ENCODE data around the gene PFKFB3. TPM values are rescaled to one million over a fixed set of nuclear protein-coding genes. Genes with fewer than 3 reads are reported as not detected.
"Not testable (repeated sequence)": the region's sequence is repeated elsewhere in the genome, so short reads cannot be mapped to it uniquely, and the experiment has no call there.

The PFKFB3 gene
- total and polyA plus RNA-seq, 9 donors: 15.3 to 60.8 (median 40.2) TPM

DNA sequence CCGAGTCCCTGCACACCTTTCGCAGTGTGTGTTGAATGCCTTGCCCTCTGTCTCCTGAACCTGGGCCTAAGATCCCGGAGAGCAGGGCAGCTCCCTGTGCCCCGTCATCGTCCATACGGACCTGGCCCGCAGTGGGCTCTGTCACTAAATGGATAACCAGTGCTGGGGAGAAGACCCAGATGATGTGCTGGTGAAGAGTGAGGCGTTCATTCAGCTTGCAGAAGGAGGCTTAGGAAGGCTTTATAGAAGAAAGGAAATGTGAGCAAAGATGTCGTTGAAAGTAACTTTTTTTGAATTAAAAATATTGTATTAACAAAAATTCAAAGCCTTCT, 34.4 kb downstream of the PFKFB3 start:
- TF ChIP-seq, protein P1, sequence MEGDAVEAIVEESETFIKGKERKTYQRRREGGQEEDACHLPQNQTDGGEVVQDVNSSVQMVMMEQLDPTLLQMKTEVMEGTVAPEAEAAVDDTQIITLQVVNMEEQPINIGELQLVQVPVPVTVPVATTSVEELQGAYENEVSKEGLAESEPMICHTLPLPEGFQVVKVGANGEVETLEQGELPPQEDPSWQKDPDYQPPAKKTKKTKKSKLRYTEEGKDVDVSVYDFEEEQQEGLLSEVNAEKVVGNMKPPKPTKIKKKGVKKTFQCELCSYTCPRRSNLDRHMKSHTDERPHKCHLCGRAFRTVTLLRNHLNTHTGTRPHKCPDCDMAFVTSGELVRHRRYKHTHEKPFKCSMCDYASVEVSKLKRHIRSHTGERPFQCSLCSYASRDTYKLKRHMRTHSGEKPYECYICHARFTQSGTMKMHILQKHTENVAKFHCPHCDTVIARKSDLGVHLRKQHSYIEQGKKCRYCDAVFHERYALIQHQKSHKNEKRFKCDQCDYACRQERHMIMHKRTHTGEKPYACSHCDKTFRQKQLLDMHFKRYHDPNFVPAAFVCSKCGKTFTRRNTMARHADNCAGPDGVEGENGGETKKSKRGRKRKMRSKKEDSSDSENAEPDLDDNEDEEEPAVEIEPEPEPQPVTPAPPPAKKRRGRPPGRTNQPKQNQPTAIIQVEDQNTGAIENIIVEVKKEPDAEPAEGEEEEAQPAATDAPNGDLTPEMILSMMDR (IDR thresholded peaks at IDR 0.05): no peak
- TF ChIP-seq EP300 (IDR thresholded peaks at IDR 0.05) (no peak), POLR2A (IDR thresholded peaks at IDR 0.05) (no peak)
- intact Hi-C loops (cut with DNase I): no loop called here
- no peaks in the 10 kb centered on the region for H3K4me1 ChIP-seq (ENCODE audit: insufficient read depth)
- H3K36me3 ChIP-seq: no peaks in the 10 kb centered on the region
- 91 to 96% (median 94%) methylated on average over 9 of the region's 9 CpGs for WGBS, 3 donors
- no peak overlapping the region for H3K4me3 ChIP-seq
- DNase-seq: no peak
- no peak overlapping the region for H3K27ac ChIP-seq
- no peaks in the 10 kb centered on the region for H3K9me3 ChIP-seq
- H3K27me3 ChIP-seq: no peaks in the 10 kb centered on the region

DNA sequence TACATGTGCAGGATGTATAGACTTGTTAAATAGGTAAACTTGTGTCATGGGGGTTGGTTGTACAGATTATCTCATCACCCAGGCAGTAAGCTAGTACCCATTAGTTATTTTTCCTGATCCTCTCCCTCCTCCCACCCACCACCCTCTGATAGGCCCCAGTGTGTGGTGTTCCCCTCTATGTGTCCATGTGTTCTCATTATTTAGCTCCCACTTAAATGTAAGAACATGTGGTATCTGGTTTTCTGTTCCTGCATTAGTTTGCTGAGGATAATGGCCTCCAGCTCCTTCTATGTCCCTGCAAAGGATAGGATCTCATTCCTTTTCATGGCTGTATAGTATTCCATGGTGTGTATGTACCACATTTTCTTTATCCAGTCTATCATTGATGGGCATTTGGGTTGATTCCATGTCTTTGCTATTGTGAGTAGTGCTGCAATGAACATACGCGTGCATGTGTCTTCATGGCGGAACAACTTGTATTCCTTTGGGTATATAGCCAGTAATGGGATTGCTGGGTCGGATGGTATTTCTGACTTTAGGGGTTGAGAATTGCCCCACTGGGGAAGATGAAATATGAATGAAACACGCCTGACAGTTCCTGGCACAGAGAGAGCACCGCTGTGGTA, 36.0 kb downstream of the PFKFB3 start:
- H3K4me3 ChIP-seq; H3K27me3 ChIP-seq; intact Hi-C loops (cut with DNase I); H3K4me1 ChIP-seq (ENCODE audit: insufficient read depth); H3K9me3 ChIP-seq; H3K27ac ChIP-seq; DNase-seq; H3K36me3 ChIP-seq: not testable (repeated sequence)
- WGBS, 3 donors: 84 to 88% (median 84%) methylated on average over 6 of the region's 6 CpGs

DNA sequence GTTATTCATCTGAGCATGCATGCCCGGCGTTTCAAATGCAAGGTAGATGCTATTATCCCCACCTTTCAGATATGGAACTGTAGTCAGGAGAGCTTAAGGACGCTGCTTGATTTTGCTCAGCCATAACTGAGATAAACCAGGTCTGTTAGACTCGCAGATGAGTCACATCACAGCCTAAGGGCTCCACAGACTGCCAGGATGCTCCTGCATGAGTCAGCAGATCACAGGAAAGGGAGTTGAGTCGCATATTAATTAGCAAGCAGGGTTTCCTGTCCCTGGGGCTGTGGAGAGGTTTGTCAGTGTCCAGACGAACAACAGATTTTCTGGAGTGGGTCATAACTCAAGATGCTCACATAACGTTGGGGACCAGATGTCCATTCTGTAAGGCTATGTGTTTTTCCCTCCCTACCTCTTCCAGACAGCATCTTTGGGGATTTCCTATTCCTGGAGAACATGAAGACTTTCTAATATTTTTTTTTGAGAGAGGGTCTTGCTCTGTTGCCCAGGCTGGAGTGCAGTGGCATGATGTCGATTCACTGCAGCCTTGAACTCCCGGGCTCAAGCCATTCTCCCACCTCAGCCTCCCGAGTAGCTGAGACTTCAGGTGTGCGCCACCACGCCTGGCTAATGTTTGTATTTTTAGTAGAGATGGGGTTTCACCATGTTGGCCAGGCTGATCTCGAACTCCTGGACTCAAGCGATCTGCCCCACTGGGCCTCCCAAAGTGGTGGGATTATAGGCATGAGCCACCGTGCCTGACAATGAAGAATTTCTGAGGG, 36.7 kb downstream of the PFKFB3 start:
- peak in 2 of 5 donors; percentile 42 to 49 for DNase-seq
- Histone ChIP-seq H3K4me1 (ENCODE audit: insufficient read depth) (no peaks in the 10 kb centered on the region), H3K27me3 (no peaks in the 10 kb centered on the region), H3K4me3 (no peak overlapping the region), H3K9me3 (no peaks in the 10 kb centered on the region), H3K27ac (no peak overlapping the region), H3K36me3 (no peaks in the 10 kb centered on the region)
- no peak for TF ChIP-seq POLR2A (IDR thresholded peaks at IDR 0.05)
- TF ChIP-seq EP300 (IDR thresholded peaks at IDR 0.05): no peak
- TF ChIP-seq, protein P1 (IDR thresholded peaks at IDR 0.05): no peak
- 54 to 57% (median 57%) methylated on average over 15 of the region's 15 CpGs for WGBS, 3 donors
- intact Hi-C loops (cut with DNase I): no loop called here

DNA sequence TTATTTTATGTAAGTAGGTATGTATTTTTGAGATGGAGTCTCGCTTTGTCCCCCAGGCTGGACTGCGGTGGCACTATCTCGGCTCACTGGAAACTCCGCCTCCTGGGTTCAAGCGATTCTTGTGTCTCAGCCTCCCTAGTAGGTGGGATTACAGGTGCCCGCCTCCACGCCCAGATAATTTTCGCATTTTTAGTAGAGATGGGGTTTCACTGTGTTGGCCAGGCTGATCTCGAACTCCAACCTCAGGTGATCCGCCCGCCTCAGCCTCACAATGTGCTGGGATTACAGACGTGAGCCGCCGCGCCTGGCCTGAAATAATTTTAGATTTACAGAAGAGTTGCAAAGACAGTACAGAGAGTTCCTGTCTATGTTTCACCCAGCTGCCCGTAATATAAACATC, 37.5 kb downstream of the PFKFB3 start:
- Histone ChIP-seq H3K27me3 (no peaks in the 10 kb centered on the region), H3K27ac (no peak overlapping the region), H3K4me1 (ENCODE audit: insufficient read depth) (no peaks in the 10 kb centered on the region), H3K4me3 (no peak overlapping the region), H3K9me3 (no peaks in the 10 kb centered on the region), H3K36me3 (no peaks in the 10 kb centered on the region)
- TF ChIP-seq POLR2A (IDR thresholded peaks at IDR 0.05) (no peak), EP300 (IDR thresholded peaks at IDR 0.05) (no peak)
- TF ChIP-seq, protein P1 (IDR thresholded peaks at IDR 0.05): no peak
- no peak for DNase-seq
- intact Hi-C loops (cut with DNase I): no loop called here
- 71 to 82% (median 81%) methylated on average over 16 of the region's 16 CpGs for WGBS, 3 donors

DNA sequence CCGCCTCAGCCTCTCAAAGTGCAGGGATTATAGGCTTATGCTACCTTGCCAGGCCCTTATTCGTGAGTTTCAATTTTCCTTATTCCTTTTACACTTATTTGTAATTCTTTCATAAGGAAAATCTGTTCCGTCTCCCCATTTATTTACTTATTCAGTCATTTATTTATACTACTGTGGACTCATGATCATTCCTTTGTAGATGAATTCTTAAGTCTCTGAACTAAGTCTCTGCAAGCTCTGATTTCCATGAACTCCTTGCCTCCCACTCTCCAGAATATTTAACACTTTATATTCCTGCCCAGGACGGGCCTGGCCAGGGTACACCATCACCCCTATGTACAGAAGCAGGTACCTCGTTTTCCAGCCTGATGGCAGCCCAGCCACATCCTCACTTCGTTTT, 39.4 kb downstream of the PFKFB3 start:
- DNase-seq: no peak
- H3K36me3 ChIP-seq: no peaks in the 10 kb centered on the region
- H3K4me3 ChIP-seq: no peak overlapping the region
- H3K27ac ChIP-seq: no peak overlapping the region
- WGBS, 3 donors: 45 to 66% (median 55%) methylated on average over 6 of the region's 6 CpGs
- H3K4me1 ChIP-seq (ENCODE audit: insufficient read depth): peaks cover 5% of the 10 kb centered on the region
- no peaks in the 10 kb centered on the region for H3K9me3 ChIP-seq
- TF ChIP-seq POLR2A (IDR thresholded peaks at IDR 0.05): no peak
- TF ChIP-seq EP300 (IDR thresholded peaks at IDR 0.05): no peak
- TF ChIP-seq, protein P1 (IDR thresholded peaks at IDR 0.05): no peak
- H3K27me3 ChIP-seq: no peaks in the 10 kb centered on the region
- intact Hi-C loops (cut with DNase I): no loop called here
